SK-N-SH treated with all-trans-retinoic acid at 6 μM for 48 hours (cell line): Measurements from ENCODE around the gene CALCOCO1.

ENCODE experiments used
- ATAC-seq: fragments of 200-7000 bp; cut with Tn5 transposase; 3 replicates; pipeline ENCODE4 v1.9.1; 2020; ENCODE audit warnings: mild to moderate bottlenecking, moderate library complexity
- ARNTL ChIP-seq: fragments of 450-650 bp; formaldehyde crosslinking; IDR thresholded peaks from 2 replicates; pipeline ENCODE4 v1.5.0; 2020; ENCODE audit warnings: low read depth, mild to moderate bottlenecking, moderate library complexity, borderline replicate concordance
- BACH2 ChIP-seq: fragments of 250-450 bp; sonication (Bioruptor Pico); IDR thresholded peaks from 2 replicates; pipeline ENCODE4 v1.9.0; 2021; ENCODE audit warnings: mild to moderate bottlenecking, borderline replicate concordance
- ESRRG ChIP-seq: fragments of 250-450 bp; sonication (Bioruptor Pico); IDR thresholded peaks from 2 replicates; pipeline ENCODE4 v1.6.1; 2021; ENCODE audit warnings: mild to moderate bottlenecking
- GLIS3 ChIP-seq: fragments of 250-450 bp; sonication (Bioruptor Pico); IDR thresholded peaks from 2 replicates; pipeline ENCODE4 v1.5.0; 2020; ENCODE audit warnings: mild to moderate bottlenecking, moderate library complexity
- PATZ1 ChIP-seq: fragments of 250-450 bp; sonication (Bioruptor Pico); IDR thresholded peaks from 2 replicates; pipeline ENCODE4 v1.8.0; 2020; ENCODE audit warnings: mild to moderate bottlenecking, moderate library complexity, borderline replicate concordance
- POU6F1 ChIP-seq: fragments of 250-450 bp; sonication (Bioruptor Pico); IDR thresholded peaks from 2 replicates; pipeline ENCODE4 v1.8.0; 2021; ENCODE audit warnings: low read depth, mild to moderate bottlenecking, moderate library complexity, borderline replicate concordance
- PPARA ChIP-seq: fragments of 250-450 bp; sonication (Bioruptor Pico); IDR thresholded peaks from 2 replicates; pipeline ENCODE4 v1.5.0; 2020; ENCODE audit warnings: mild to moderate bottlenecking, borderline replicate concordance
- SNAI2 ChIP-seq: fragments of 250-450 bp; sonication (Bioruptor Pico); IDR thresholded peaks from 2 replicates; pipeline ENCODE4 v1.5.0; 2020; ENCODE audit warnings: mild to moderate bottlenecking, moderate library complexity
- TOX ChIP-seq: fragments of 250-450 bp; sonication (Bioruptor Pico); IDR thresholded peaks from 2 replicates; pipeline ENCODE4 v1.8.0; 2021; ENCODE audit warnings: mild to moderate bottlenecking, moderate library complexity, borderline replicate concordance
- TSHZ2 ChIP-seq: fragments of 250-450 bp; sonication (Bioruptor Pico); IDR thresholded peaks from 2 replicates; pipeline ENCODE4 v1.5.0; 2020; ENCODE audit warnings: mild to moderate bottlenecking, moderate library complexity
- ZFP30 ChIP-seq: fragments of 450-650 bp; formaldehyde crosslinking; IDR thresholded peaks from 2 replicates; pipeline ENCODE4 v1.5.0; 2022; ENCODE audit warnings: mild to moderate bottlenecking, moderate library complexity
- ZNF565 ChIP-seq: fragments of 450-650 bp; formaldehyde crosslinking; conservative IDR thresholded peaks from 2 replicates; pipeline ENCODE4 v1.5.0; 2020; ENCODE audit warnings: low read depth, mild to moderate bottlenecking, moderate library complexity
- ZNF70 ChIP-seq: fragments of 450-650 bp; formaldehyde crosslinking; IDR thresholded peaks from 2 replicates; pipeline ENCODE4 v1.5.0; 2020; ENCODE audit warnings: mild to moderate bottlenecking, moderate library complexity
- ZNF8 ChIP-seq: fragments of 450-650 bp; formaldehyde crosslinking; IDR thresholded peaks from 2 replicates; pipeline ENCODE4 v1.5.0; 2020; ENCODE audit warnings: mild to moderate bottlenecking, moderate library complexity

CALCOCO1 gene

GRCh38 chr12:53751336-53752191, 24.3 kb upstream of the CALCOCO1 start, which contains the start of gene CISTR (continued):
- TF ChIP-seq TSHZ2 (CRISPR knock-in tag) = no peak
- TF ChIP-seq, all 23 proteins: peak for 0

- no peak for ATAC-seq
- no peak for TF ChIP-seq ZFP30 (CRISPR knock-in tag)
- TF ChIP-seq ESRRG (CRISPR knock-in tag) = no peak
- TF ChIP-seq TSHZ2 (CRISPR knock-in tag) = no peak
- no peak for TF ChIP-seq ZNF8 (CRISPR knock-in tag)
- TF ChIP-seq PPARA = no peak
- TF ChIP-seq POU6F1 (CRISPR knock-in tag) = no peak
- TF ChIP-seq ZNF70 (CRISPR knock-in tag) = no peak
- no peak for TF ChIP-seq GLIS3 (CRISPR knock-in tag)
- TF ChIP-seq ARNTL (CRISPR knock-in tag) = no peak
- TF ChIP-seq PATZ1 (CRISPR knock-in tag) = no peak
Measured at GRCh38 chr12:53750812-53751335, 23.6 kb upstream of the CALCOCO1 start.

GRCh38 chr12:53749986-53750811, 22.9 kb upstream of the CALCOCO1 start:
- TF ChIP-seq ZNF565 (CRISPR knock-in tag) (no peak), POU6F1 (CRISPR knock-in tag) (no peak), ARNTL (CRISPR knock-in tag) (no peak), TOX (no peak), GLIS3 (CRISPR knock-in tag) (no peak), SNAI2 (CRISPR knock-in tag) (no peak), BACH2 (CRISPR knock-in tag) (no peak), ZNF8 (CRISPR knock-in tag) (no peak)
- TF ChIP-seq, all 23 proteins: peak for 0
- ATAC-seq = no peak
